KMS-11 (cell line): ENCODE results near the gene SIL1.

ENCODE experiments used
- H2AFZ ChIP-seq: fragments of 200-600 bp; sonication (generic); 2 replicates; pipeline ENCODE4 v1.6.1; 2016; ENCODE audit warnings: antibody characterized with exemption, mixed run types, low read depth
- H3K27ac ChIP-seq: fragments of 200-600 bp; sonication (generic); 2 replicates; pipeline ENCODE4 v1.6.1; 2016; ENCODE audit warnings: mild to moderate bottlenecking, mixed run types
- H3K27me3 ChIP-seq: fragments of 200-600 bp; sonication (generic); 2 replicates; pipeline ENCODE4 v1.6.1; 2017; ENCODE audit warnings: mild to moderate bottlenecking, low read depth, mixed run types, moderate library complexity; ENCODE audit not compliant: insufficient read depth
- H3K36me3 ChIP-seq: fragments of 200-600 bp; sonication (generic); 2 replicates; pipeline ENCODE4 v1.6.1; 2017; ENCODE audit warnings: mild to moderate bottlenecking, mixed run types; ENCODE audit not compliant: insufficient read depth
- H3K4me1 ChIP-seq: fragments of 200-600 bp; sonication (generic); 2 replicates; pipeline ENCODE4 v1.6.1; 2016; ENCODE audit warnings: mild to moderate bottlenecking, low read depth, mixed run types; ENCODE audit not compliant: poor library complexity, severe bottlenecking
- H3K4me2 ChIP-seq: fragments of 200-600 bp; sonication (generic); 2 replicates; pipeline ENCODE4 v1.7.0; 2016; ENCODE audit warnings: mild to moderate bottlenecking, mixed run types
- H3K4me3 ChIP-seq: fragments of 200-600 bp; sonication (generic); IDR thresholded peaks from 2 replicates; pipeline ENCODE4 v1.6.1; 2017; ENCODE audit warnings: low read depth, low read length, mixed read lengths; ENCODE audit not compliant: insufficient read depth
- H3K79me2 ChIP-seq: fragments of 200-600 bp; sonication (generic); 2 replicates; pipeline ENCODE4 v1.6.1; 2016; ENCODE audit warnings: low read depth, mixed run types; ENCODE audit not compliant: insufficient read depth
- H3K9ac ChIP-seq: fragments of 200-600 bp; sonication (generic); 2 replicates; pipeline ENCODE4 v1.6.1; 2016; ENCODE audit warnings: mild to moderate bottlenecking, mixed run types
- H4K20me1 ChIP-seq: fragments of 200-600 bp; sonication (generic); 2 replicates; pipeline ENCODE4 v1.6.1; 2016; ENCODE audit warnings: mild to moderate bottlenecking, mixed run types; ENCODE audit not compliant: insufficient read depth
- CTCF ChIP-seq: fragments of 200-600 bp; sonication (generic); conservative IDR thresholded peaks from 2 replicates; pipeline ENCODE4 v1.6.1; 2017; ENCODE audit warnings: low read depth, mild to moderate bottlenecking, antibody characterized with exemption, low read length, moderate library complexity, mixed read lengths

The SIL1 gene

DNA sequence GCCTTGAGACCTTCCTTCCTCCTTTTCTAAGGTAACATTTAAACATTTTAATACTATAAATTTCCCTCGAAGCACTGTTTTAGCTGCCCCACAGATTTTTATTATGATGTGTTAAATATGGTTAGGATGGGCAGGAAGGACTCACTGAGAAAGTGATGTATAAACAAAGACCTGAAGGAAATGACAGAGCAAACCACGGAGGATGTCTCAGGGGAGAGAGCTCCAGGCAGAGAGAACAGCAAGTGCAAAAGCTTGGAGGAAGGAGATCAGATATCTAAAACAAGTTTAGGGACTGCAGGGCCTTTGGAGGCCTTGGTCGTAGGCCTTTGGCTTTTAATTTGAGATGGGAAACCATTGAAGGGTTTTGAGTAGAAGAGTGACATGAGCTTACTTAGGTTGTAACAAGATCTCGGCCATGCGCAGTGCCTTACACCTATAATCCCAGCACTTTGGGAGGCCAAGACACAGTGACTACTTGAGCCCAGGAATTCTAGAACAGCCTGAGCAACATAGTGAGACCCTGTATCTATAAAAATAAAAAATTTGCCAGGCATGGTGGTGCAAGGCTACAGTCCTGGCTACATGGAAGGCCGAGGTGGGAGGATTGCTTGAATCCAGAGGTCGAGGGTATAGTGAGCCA lies 287.5 kb downstream of the SIL1 start:
- Histone ChIP-seq H3K4me3 (no peak overlapping the region), H3K36me3 (no peaks in the 10 kb centered on the region), H3K4me2 (no peak overlapping the region), H2AFZ (no peak overlapping the region), H3K27me3 (no peaks in the 10 kb centered on the region), H3K79me2 (no peaks in the 10 kb centered on the region), H3K4me1 (no peaks in the 10 kb centered on the region), H4K20me1 (no peaks in the 10 kb centered on the region), H3K27ac (no peak overlapping the region), H3K9ac (no peak overlapping the region)
- no peak for TF ChIP-seq CTCF

DNA sequence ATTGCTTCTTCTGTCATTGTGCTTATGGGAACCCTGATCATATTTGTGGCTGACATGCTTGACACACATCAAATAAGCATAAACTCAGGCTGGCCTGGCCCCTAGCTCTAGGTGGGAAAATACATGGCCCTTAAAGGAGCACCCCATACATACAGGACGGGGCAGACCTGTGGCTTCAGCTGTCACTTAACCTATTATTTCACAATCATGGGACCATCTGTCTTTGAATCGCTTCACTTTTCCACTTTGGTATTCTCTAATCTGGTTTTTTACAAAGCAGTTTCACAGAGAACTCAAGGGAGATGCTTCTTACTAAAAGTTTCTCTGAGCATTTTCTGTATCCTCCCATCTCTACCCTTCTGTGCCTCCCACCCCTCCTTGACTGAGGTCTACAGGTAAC lies 288.4 kb downstream of the SIL1 start:
- Histone ChIP-seq H3K4me2 (no peak overlapping the region), H3K27ac (no peak overlapping the region), H3K27me3 (no peaks in the 10 kb centered on the region), H2AFZ (no peak overlapping the region), H3K4me3 (no peak overlapping the region), H3K36me3 (no peaks in the 10 kb centered on the region), H4K20me1 (no peaks in the 10 kb centered on the region), H3K79me2 (no peaks in the 10 kb centered on the region), H3K4me1 (no peaks in the 10 kb centered on the region), H3K9ac (no peak overlapping the region)
- TF ChIP-seq CTCF: no peak

GRCh38 chr5:138905541-138905940 lies 292.6 kb downstream of the SIL1 start:
- H3K4me1 ChIP-seq: no peaks in the 10 kb centered on the region
- no peaks in the 10 kb centered on the region for H4K20me1 ChIP-seq
- H3K4me3 ChIP-seq: no peak overlapping the region
- H3K4me2 ChIP-seq: no peak overlapping the region
- H3K27ac ChIP-seq: no peak overlapping the region
- no peaks in the 10 kb centered on the region for H3K79me2 ChIP-seq
- TF ChIP-seq CTCF: no peak
- no peak overlapping the region for H3K9ac ChIP-seq
- no peaks in the 10 kb centered on the region for H3K27me3 ChIP-seq
- H3K36me3 ChIP-seq: no peaks in the 10 kb centered on the region
- no peak overlapping the region for H2AFZ ChIP-seq

DNA sequence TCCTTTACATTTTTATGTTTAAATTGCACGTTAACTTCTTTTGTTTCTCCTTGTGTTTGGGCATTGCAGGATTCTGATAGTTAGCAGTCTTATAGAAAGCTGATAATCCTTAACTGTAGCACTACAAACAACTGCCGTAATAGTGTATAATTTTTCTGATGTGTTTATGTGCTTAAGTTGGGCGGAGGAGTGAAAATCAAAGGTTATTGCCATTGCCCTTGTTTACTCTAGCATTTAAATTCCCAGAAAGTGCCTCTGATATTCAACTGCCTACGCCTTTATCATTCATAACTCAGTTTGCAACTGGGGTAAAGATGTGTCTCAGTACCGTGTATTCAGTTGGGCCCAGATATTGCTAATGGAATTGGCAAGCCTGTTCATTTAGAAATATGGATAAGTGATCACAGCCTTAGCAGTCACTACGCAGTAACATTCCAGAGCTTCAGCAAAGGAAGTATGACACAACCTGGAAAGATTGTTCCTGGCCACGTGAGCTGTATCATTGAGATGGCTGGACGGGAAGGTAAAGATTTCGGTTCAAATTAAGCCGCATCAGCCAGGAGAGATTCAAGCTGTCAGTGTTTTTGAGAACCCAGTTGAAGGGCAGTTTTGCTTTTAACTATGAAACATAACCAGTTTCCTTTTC lies 294.9 kb downstream of the SIL1 start:
- Histone ChIP-seq H4K20me1 (no peaks in the 10 kb centered on the region), H3K4me2 (no peak overlapping the region), H3K27ac (no peak overlapping the region), H3K4me1 (no peaks in the 10 kb centered on the region), H3K4me3 (no peak overlapping the region), H3K36me3 (no peaks in the 10 kb centered on the region), H2AFZ (no peak overlapping the region), H3K79me2 (no peaks in the 10 kb centered on the region), H3K27me3 (no peaks in the 10 kb centered on the region), H3K9ac (no peak overlapping the region)
- no peak for TF ChIP-seq CTCF
